A549 (cell line): ENCODE results near the gene CBFA2T2. TPM values are rescaled to one million over a fixed set of nuclear protein-coding genes. Genes with fewer than 3 reads are reported as not detected.

Source experiments
- ATAC-seq, 2 experiments: fragments of 200-7000 bp in 1 of 2; fragments of >200 bp in 1 of 2; cut with Nextera tagmentation in 1 of 2; cut with Tn5 transposase in 1 of 2; 3 replicates each; pipeline versions ENCODE4 v1.8.0 to v1.9.1; 2018 to 2020; ENCODE audit warnings: mild to moderate bottlenecking in 1 of 2, moderate library complexity in 1 of 2
- CTCF ChIA-PET: fragments of 300-600 bp; sonication (Branson Sonifier 250); formaldehyde crosslinking; extraction: SDS; loops from one replicate; lab custom pipeline; 2021; ENCODE audit warnings: antibody characterized with exemption, inconsistent platforms; lab: Yijun Ruan, JAX
- POLR2A ChIA-PET: fragments of 350-600 bp; formaldehyde crosslinking; extraction: SDS; loops from one replicate; lab custom pipeline; 2021; ENCODE audit warnings: antibody characterized with exemption, inconsistent platforms; lab: Yijun Ruan, JAX
- DNase-seq, 2 experiments: peaks; one replicate each; pipeline versions ENCODE4 v3.0.0 to v3.0.0-alpha.2; 2011 to 2016; ENCODE audit warnings: low read depth in 1 of 2, low spot score in 1 of 2
- FAIRE-seq: peaks from 2 replicates; lab custom pipeline; 2011; peaks lifted over from hg19 to GRCh38; lab: Jason Lieb, UNC
- H3K27ac ChIP-seq, 2 experiments: fragments of >200 bp; sonication (Bioruptor Twin); formaldehyde crosslinking; 3 replicates each; pipeline ENCODE4 v1.5.1; 2016 to 2017
- H3K4me1 ChIP-seq: fragments of >200 bp; sonication (Bioruptor Twin); formaldehyde crosslinking; 3 replicates; pipeline ENCODE4 v1.6.1; 2016
- H3K4me2 ChIP-seq: fragments of >200 bp; sonication (Bioruptor Twin); formaldehyde crosslinking; 3 replicates; pipeline ENCODE4 v1.6.1; 2016
- H3K4me3 ChIP-seq: fragments of >200 bp; sonication (Bioruptor Twin); formaldehyde crosslinking; 3 replicates; pipeline ENCODE4 v1.5.1; 2016
- H3K9me3 ChIP-seq: fragments of >200 bp; sonication (Bioruptor Twin); formaldehyde crosslinking; 3 replicates; pipeline ENCODE4 v1.6.1; 2016
- CBX2 ChIP-seq: fragments of 200-600 bp; sonication (generic); IDR thresholded peaks from 2 replicates; pipeline ENCODE4 v1.6.1; 2016; ENCODE audit warnings: low read depth, mild to moderate bottlenecking, borderline replicate concordance
- CEBPB ChIP-seq, 2 experiments: fragments of >200 bp in 1 of 2; sonication (Bioruptor Twin) in 1 of 2; formaldehyde crosslinking in 1 of 2; IDR thresholded peaks; 2 replicates each; pipeline ENCODE4 v1.6.1; 2012 to 2016
- CHD2 ChIP-seq: fragments of 150-350 bp; IDR thresholded peaks from 2 replicates; pipeline ENCODE4 v1.6.1; 2014; ENCODE audit warnings: low read length; ENCODE audit not compliant: partially characterized antibody
- EHF ChIP-seq: fragments of 250-450 bp; sonication (Bioruptor Pico); IDR thresholded peaks from 2 replicates; pipeline ENCODE4 v1.5.0; 2020; ENCODE audit warnings: mild to moderate bottlenecking
- EP300 ChIP-seq, 2 experiments: fragments of >200 bp; sonication (Bioruptor Twin); formaldehyde crosslinking; IDR thresholded peaks; 2 replicates in 1 of 2; 3 replicates in 1 of 2; pipeline ENCODE4 v1.6.1; 2016 to 2017
- GATA3 ChIP-seq: IDR thresholded peaks from 2 replicates; pipeline ENCODE4 v1.6.1; 2012; ENCODE audit warnings: borderline replicate concordance
- MAZ ChIP-seq: fragments of 150-350 bp; IDR thresholded peaks from 2 replicates; pipeline ENCODE4 v1.6.1; 2014; ENCODE audit warnings: antibody characterized with exemption, low read depth, low read length, borderline replicate concordance
- NPAS2 ChIP-seq: fragments of 250-450 bp; sonication (Bioruptor Pico); IDR thresholded peaks from 2 replicates; pipeline ENCODE4 v1.8.0; 2022; ENCODE audit warnings: mild to moderate bottlenecking, moderate library complexity, borderline replicate concordance
- POLR2AphosphoS2 ChIP-seq: conservative IDR thresholded peaks from 2 replicates; pipeline ENCODE4 v1.6.1; 2012; ENCODE audit warnings: low read length, improper control_type of control experiment, inconsistent platforms
- RCOR1 ChIP-seq: fragments of 150-350 bp; IDR thresholded peaks from 2 replicates; pipeline ENCODE4 v1.6.1; 2014; ENCODE audit warnings: antibody characterized with exemption, low read length, low read depth
- RFX5 ChIP-seq: fragments of 450-650 bp; IDR thresholded peaks from 2 replicates; pipeline ENCODE4 v1.7.1; 2014; ENCODE audit warnings: antibody characterized with exemption, mild to moderate bottlenecking, moderate library complexity
- ZNF302 ChIP-seq: fragments of 250-450 bp; sonication (Bioruptor Pico); IDR thresholded peaks from 2 replicates; pipeline ENCODE4 v1.9.0; 2021; ENCODE audit warnings: inconsistent platforms, mild to moderate bottlenecking, moderate library complexity
- WGBS: methylation state at CpG from one replicate; pipeline ENCODE4 v1.1.6; 2017; ENCODE audit errors: missing lambda C conversion rate; 5-methylcytosine and 5-hydroxymethylcytosine counted together
- polyA plus RNA-seq, 4 experiments: library from polyadenylated mRNA; depleted of rRNA in 3 of 4; stranded (reverse); fragments of >200 nt; fragmentation: RNase III in 1 of 4; extraction: RNeasy Plus Mini Kit Qiagen cat#74134 plus additional on column Dnase treatment in 1 of 4; gene quantifications; 2 replicates in 3 of 4; 3 replicates in 1 of 4; pipeline ENCODE4 v1.2.3, GENCODE V29; 2011 to 2017
- TF ChIP-seq, protein P1 (sequence below): fragments of >200 bp; sonication (Bioruptor Twin); formaldehyde crosslinking; IDR thresholded peaks from 3 replicates; pipeline ENCODE4 v1.5.1; 2016
- TF ChIP-seq, protein P2 (sequence below): fragments of 450-650 bp; IDR thresholded peaks from 2 replicates; pipeline ENCODE4 v1.6.1; 2014; ENCODE audit warnings: antibody characterized with exemption
- TF ChIP-seq, protein P3 (sequence below): fragments of 200-600 bp; sonication (generic); IDR thresholded peaks from 2 replicates; pipeline ENCODE4 v1.6.1; 2016; ENCODE audit warnings: antibody characterized with exemption, mild to moderate bottlenecking, moderate library complexity
- TF ChIP-seq, protein P4 (sequence below): fragments of 250-450 bp; sonication (Bioruptor Pico); IDR thresholded peaks from 2 replicates; pipeline ENCODE4 v1.5.0; 2020; ENCODE audit warnings: low read depth, mild to moderate bottlenecking, moderate library complexity

CBFA2T2 gene
- polyA plus RNA-seq, 2 of the 4 experiments (the other 2 are of a cell fraction) = 6.8 to 9.4 TPM

DNA sequence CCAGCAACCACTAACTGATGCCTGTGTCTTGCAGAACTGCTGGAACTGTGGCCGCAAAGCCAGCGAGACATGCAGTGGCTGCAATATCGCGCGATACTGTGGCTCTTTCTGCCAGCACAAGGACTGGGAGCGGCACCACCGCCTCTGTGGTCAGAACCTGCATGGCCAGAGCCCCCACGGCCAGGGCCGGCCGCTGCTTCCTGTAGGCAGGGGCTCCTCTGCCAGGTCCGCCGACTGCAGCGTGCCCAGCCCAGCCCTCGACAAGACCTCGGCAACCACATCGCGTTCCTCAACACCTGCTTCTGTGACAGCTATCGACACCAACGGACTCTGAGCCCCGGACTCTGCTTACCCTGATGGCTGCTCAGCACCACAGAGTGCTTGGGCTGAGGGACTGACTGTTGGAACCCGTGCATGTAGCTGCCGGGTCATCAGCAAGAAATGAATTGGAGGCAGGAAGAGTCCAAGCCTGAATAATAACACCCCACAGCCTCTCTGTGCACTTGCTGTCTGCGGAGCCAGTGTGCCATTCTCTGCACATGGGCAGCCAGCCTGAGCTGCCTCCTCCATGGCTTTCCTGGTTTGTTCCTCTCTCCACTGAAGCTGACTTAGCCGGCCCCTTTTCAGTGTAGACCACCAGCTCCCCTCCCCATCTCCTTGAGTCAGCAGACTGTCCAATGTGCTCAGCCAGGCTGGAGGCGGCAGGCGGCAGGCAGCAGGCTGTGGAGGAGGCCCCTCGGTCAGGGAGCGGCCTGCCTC lies 154.6 kb downstream of the CBFA2T2 start:
- Histone ChIP-seq H3K9me3 (no peaks in the 10 kb centered on the region), H3K27ac (no peak overlapping the region), H3K4me3 (no peak overlapping the region)
- no peak for ATAC-seq
- CTCF ChIA-PET = interaction anchor here (1.3 kb wide), 1 partner anchor 9 kb away, joined by 4 read pairs; no protein-coding TSS in a partner anchor
- 95% methylated on average over 26 of the region's 28 CpGs for WGBS
- TF ChIP-seq CBX2 (no peak), EHF (no peak), RFX5 (no peak), CHD2 (no peak), POLR2AphosphoS2 (no peak), EP300 (IDR thresholded peaks at IDR 0.05) (no peak), MAZ (no peak), NPAS2 (CRISPR knock-in tag) (no peak), ZNF302 (CRISPR knock-in tag) (no peak), CEBPB (IDR thresholded peaks at IDR 0.05) (no peak), GATA3 (no peak)
- TF ChIP-seq, protein P1, sequence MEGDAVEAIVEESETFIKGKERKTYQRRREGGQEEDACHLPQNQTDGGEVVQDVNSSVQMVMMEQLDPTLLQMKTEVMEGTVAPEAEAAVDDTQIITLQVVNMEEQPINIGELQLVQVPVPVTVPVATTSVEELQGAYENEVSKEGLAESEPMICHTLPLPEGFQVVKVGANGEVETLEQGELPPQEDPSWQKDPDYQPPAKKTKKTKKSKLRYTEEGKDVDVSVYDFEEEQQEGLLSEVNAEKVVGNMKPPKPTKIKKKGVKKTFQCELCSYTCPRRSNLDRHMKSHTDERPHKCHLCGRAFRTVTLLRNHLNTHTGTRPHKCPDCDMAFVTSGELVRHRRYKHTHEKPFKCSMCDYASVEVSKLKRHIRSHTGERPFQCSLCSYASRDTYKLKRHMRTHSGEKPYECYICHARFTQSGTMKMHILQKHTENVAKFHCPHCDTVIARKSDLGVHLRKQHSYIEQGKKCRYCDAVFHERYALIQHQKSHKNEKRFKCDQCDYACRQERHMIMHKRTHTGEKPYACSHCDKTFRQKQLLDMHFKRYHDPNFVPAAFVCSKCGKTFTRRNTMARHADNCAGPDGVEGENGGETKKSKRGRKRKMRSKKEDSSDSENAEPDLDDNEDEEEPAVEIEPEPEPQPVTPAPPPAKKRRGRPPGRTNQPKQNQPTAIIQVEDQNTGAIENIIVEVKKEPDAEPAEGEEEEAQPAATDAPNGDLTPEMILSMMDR = no peak
- TF ChIP-seq, protein P2, sequence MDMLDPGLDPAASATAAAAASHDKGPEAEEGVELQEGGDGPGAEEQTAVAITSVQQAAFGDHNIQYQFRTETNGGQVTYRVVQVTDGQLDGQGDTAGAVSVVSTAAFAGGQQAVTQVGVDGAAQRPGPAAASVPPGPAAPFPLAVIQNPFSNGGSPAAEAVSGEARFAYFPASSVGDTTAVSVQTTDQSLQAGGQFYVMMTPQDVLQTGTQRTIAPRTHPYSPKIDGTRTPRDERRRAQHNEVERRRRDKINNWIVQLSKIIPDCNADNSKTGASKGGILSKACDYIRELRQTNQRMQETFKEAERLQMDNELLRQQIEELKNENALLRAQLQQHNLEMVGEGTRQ = no peak
- TF ChIP-seq, protein P3, sequence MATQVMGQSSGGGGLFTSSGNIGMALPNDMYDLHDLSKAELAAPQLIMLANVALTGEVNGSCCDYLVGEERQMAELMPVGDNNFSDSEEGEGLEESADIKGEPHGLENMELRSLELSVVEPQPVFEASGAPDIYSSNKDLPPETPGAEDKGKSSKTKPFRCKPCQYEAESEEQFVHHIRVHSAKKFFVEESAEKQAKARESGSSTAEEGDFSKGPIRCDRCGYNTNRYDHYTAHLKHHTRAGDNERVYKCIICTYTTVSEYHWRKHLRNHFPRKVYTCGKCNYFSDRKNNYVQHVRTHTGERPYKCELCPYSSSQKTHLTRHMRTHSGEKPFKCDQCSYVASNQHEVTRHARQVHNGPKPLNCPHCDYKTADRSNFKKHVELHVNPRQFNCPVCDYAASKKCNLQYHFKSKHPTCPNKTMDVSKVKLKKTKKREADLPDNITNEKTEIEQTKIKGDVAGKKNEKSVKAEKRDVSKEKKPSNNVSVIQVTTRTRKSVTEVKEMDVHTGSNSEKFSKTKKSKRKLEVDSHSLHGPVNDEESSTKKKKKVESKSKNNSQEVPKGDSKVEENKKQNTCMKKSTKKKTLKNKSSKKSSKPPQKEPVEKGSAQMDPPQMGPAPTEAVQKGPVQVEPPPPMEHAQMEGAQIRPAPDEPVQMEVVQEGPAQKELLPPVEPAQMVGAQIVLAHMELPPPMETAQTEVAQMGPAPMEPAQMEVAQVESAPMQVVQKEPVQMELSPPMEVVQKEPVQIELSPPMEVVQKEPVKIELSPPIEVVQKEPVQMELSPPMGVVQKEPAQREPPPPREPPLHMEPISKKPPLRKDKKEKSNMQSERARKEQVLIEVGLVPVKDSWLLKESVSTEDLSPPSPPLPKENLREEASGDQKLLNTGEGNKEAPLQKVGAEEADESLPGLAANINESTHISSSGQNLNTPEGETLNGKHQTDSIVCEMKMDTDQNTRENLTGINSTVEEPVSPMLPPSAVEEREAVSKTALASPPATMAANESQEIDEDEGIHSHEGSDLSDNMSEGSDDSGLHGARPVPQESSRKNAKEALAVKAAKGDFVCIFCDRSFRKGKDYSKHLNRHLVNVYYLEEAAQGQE = no peak
- TF ChIP-seq, protein P4, sequence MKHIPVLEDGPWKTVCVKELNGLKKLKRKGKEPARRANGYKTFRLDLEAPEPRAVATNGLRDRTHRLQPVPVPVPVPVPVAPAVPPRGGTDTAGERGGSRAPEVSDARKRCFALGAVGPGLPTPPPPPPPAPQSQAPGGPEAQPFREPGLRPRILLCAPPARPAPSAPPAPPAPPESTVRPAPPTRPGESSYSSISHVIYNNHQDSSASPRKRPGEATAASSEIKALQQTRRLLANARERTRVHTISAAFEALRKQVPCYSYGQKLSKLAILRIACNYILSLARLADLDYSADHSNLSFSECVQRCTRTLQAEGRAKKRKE = no peak
- TF ChIP-seq, all 56 proteins: peak for 0
- Histone ChIP-seq H3K4me1 (no peaks in the 10 kb centered on the region), H3K4me2 (no peak overlapping the region)
- no peak for FAIRE-seq
- no peak for DNase-seq
- POLR2A ChIA-PET = no interaction called here

DNA sequence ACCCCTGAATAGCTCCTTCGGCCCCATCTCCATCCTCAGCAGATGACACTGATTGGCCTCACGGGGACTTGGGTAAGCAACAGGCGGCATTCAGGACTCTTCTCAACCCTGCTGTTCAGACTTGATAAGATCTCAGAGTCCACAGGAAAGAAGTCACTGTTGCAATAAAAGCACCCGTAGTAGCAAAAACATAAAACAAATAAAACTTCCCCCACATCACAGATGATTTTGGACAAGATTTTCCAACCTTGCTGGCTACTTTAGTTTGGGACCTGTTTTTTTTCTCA lies 155.1 kb downstream of the CBFA2T2 start:
- Histone ChIP-seq H3K4me2 (no peak overlapping the region), H3K4me1 (no peaks in the 10 kb centered on the region), H3K9me3 (no peaks in the 10 kb centered on the region), H3K4me3 (no peak overlapping the region), H3K27ac (no peak overlapping the region)
- CTCF ChIA-PET = interaction anchor here (1.3 kb wide), 1 partner anchor 8 kb away, joined by 4 read pairs; no protein-coding TSS in a partner anchor
- TF ChIP-seq EHF (no peak), RCOR1 (no peak)
- DNase-seq (no peak), ATAC-seq (no peak), FAIRE-seq (no peak)
- WGBS = 84% methylated on average over 4 of the region's 4 CpGs
- POLR2A ChIA-PET = no interaction called here
